ENCODE data around the gene BCAS3.

BCAS3 gene

DNA sequence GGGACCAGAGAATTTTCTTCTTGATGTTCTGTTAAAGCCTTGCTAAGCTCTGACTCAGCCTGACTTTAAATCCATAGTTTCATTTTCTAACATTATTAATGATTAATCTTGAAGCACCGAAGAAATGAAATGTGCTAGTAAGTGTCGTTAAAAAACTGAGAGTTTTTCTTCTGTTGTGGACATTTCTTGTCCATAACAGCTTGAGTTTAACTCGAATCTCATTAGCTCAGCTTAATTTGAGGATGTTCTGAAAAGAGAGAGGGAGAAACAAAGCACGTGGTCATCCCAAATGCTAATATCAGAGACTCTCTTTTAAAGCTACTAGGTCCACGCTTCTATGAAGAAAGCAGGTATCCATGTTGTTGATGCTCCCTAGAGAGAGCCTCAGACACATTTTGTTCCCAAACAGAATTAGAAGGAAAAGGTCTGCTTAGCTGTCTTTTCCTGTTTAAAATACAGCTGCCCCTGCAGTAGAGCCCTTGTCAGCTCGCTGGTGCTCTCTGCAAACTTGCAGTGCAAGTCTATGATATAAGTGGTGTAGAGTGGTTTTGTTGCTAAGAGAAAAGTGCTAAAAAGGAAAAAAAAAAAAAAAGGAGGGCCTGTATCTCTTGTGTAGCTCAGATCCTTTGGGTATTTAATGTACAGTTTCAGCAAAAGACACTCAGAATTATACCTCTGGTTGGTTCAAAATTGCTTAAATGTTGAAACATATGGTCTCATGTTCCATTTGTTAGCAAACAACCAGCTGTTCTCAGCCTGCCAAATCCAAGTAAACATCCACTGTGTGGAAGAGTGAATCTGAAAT is 530.9 kb downstream of the BCAS3 start:
- FAIRE-seq = peak; percentile 99

DNA sequence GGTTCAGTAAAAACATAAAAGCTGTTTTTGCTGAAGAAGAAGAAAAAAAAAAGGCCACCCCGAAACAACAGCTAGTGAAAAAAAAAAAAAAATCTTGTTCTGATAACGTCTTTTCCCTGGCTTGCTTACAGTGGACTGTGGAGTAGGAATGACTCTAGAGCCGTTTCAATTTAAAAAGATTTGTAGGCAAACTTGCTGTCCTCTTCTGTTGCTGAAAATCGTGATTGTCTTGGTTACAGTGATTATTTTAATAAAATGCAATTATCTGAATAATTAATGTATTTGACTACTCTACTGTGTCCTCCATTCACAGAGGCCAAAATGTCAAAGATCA is 531.4 kb downstream of the BCAS3 start:
- FAIRE-seq = no peak

- no peak for FAIRE-seq
Observed at GRCh38 chr17:61209525-61209924, 531.9 kb downstream of the BCAS3 start.

- no peak for FAIRE-seq
Observed at GRCh38 chr17:61211236-61211635, 533.6 kb downstream of the BCAS3 start.

GRCh38 chr17:61212655-61213054 is 535.0 kb downstream of the BCAS3 start:
- FAIRE-seq = no peak

GRCh38 chr17:61214753-61215152 is 537.1 kb downstream of the BCAS3 start:
- no peak for FAIRE-seq

DNA sequence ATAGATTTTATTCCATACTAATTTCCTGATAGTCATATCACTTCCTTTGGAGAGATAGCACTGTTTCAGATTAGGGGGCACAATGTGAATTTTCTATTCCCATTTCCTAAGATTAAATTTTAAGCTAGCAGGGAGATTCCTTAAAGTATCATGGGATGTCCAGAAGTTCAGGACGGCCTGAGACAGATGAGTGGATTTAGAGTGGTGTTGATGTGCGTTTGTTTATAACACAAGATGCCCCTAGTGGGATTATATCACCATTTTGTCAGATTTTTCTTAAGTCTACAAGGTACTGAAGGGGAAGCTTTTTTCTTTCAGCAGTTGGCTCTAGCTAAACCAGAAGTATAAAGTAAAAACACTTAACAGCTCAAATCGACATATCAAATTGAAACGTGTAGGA is 538.4 kb downstream of the BCAS3 start:
- no peak for FAIRE-seq

DNA sequence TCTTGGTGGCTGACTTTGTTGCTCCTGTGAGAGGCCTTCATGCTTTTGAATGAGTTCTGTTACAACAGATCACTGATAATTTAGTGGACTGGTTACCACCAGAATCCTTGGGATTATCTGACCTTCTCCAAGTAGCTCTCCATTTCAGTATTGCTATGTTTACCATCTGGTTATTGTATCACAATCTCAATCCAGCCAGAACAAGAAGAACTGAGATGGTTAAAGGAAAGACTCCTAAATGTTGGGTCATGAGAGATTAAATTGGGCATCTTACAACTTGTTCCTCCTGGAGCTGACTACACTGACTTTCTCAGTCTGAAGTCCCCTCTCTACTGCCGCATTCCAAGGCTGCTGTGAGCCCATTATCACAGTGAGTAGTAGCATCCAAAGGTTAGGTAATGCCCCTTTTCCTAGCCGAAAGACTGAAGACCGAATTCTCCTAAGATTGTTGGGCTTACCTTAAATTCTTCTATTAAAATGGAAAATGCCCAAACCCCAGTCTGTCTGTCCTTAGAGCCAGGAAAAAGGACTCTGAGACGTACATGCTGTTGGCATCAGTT is 540.3 kb downstream of the BCAS3 start:
- FAIRE-seq = no peak

DNA sequence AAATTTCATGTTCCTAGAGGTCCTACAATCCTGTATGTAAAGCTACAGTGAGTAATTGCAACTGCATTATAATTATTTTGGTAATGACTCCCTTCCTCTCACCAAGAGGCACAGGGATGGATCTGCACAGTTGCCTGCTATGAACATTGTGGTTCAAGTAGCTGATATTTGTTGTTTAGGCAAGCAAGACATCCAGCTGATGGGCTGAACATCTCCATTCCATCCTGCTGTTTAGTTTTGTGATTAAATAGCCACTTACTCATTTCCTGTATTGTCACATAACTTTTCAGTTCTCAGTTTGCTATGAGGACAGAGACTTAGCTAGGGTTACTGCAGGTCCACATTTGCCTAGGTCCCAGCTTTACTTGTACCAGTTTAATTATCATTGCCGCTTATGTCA is 540.8 kb downstream of the BCAS3 start:
- no peak for FAIRE-seq

DNA sequence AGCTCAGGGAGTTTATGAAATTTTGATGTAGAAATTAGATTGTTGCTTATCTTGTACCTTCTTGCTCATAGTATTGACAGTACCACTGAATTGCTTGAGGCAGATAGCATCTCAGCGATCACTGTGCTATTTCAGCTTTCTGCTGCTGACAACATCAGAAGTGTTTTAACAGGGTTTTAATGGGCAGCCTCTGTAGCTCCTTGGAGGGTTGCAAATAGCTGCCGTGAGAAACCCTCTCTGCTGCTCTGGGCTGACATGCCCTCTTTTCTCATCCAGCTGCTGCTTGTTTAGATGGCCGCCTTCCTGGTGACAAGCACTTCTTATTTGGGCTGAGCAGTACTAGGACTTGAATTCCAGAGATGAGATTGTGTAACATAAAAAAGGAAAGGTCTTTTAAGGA is 541.8 kb downstream of the BCAS3 start:
- FAIRE-seq = no peak

DNA sequence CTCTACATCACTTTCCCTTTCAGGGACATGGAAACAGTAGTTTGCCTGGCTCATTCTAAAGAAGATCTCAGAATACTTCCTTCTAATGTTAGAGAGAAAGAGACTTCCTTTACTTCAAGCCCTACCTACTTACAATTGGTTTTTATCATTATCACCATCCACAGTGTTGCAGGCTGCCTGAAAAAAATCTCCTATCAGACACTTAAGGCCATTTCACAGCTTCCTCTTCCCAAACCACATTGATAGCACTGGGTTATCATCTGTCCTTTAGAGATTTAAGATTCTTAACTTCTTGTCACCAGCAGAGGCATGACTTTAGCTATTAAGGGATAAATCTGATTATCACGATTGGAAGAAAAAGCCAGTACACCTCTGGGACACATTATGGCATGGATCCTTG is 543.5 kb downstream of the BCAS3 start:
- FAIRE-seq = no peak

- FAIRE-seq = no peak
Observed at GRCh38 chr17:61221597-61222471, 544.2 kb downstream of the BCAS3 start.

- FAIRE-seq = no peak
Observed at GRCh38 chr17:61223725-61224124, 546.1 kb downstream of the BCAS3 start.

- FAIRE-seq = no peak
Observed at GRCh38 chr17:61225178-61225882, 547.7 kb downstream of the BCAS3 start.

DNA sequence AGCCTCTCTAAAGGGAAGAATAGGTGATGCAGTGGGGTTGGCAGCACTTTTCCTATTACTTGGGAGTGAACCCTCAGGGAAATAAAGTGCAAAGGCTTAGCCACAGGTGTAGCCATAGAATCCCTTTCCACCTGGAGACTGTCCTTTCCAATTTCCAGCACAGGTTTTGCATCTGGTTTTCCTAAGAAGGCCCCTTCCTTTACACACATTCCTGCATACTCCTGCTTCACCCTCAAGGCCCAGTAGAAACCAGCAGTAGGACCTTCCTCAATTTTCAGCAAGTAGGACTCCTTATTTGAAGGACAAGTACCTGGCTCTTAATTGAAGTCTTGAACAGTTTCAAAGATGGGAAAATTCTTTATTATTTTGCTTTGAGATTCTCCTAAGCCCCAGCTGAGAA is 550.2 kb downstream of the BCAS3 start:
- no peak for FAIRE-seq

DNA sequence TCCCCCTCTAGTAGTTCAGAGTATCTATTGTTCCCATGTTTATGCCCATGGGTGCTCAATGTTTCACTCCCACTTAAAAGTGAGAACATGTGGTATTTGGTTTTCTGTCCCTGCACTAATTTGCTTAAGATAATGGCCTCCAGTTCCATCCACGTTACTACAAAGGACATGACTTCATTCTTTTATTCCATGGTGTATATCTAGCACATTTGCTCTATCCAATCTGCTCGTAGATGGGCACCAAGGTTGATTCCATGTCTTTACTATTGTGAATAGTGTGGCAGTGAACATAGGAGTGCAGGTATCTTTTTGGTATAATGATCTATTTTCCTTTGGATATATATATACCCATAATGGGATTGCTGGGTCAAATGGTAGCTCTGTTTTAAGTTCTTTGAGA is 552.8 kb downstream of the BCAS3 start:
- no peak for FAIRE-seq

DNA sequence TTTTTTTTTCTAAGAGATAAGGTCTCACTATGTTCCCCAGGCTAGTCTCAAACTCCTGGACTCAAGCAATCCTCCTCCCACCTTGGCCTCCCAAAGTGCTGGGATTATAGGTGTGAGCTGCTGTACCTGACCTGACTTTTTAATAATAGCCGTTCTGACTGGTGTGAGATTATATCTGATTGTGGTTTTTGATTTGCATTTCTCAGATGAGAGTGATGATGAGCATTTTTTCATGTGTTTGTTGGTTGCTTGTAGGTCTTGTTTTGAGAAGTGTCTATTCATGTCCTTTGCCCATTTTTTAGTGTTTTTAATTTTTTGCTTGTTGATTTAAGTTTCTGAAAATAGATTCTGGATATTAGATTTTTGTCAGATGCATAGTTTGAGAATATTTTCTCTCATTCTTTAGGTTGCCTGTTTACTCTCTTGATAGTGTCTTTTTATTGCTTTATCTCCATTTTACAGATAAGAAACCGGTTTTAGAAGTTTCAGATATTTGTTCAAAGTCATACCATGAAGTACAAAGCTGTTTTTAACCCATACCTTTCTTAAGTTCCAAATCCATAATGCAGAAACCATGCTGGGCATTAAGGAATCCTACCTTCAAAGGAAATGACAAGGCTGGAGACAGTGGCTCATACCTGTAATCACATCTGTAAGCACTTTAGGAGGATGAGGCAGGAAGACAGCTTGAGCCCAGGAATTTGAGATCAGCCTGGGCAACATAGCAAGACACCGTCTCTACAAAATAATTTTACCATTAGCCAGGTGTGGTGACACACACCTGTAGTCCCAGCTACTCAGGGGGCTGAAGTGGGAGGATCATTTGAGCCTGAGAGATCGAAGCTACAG is 553.5 kb downstream of the BCAS3 start:
- no peak for FAIRE-seq

- no peak for FAIRE-seq
Observed at GRCh38 chr17:61232871-61233270, 555.2 kb downstream of the BCAS3 start.

DNA sequence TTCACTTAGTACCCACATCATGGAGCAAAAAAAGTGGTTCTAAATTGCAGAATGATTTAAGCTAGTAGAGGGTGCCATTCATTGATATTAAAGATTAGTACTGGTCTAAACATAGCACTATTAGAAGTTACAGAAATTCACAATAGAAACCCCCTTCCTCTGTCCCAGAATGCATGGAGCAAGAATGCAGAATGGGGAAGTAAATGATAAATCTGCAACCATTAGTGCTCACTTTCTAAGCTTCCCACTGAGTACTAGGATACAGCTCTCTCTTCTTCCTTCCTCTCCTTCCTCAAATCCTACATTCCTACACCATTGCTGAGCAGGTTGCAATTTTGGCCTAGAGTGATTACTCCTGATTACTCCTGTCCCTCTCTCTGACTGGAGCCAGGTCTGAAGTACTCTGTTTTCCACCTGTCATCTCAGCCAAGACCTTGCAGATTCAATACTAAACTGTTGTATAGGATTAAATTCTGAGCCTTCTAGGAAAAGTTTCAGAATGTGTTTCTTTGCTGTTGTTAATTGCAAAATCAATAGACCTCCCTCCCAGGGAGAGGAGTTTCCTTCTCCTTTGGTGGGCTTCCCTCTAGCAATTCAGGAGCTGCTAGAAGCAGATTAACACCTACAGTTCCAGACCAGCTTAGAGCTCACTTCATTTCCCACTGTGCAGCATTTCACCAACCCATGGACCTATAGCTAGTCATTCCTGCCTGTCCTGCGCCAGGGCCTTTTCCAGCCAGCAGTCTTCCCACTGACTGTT is 556.5 kb downstream of the BCAS3 start:
- no peak for FAIRE-seq

GRCh38 chr17:61235001-61235826 is 557.6 kb downstream of the BCAS3 start:
- FAIRE-seq = no peak

GRCh38 chr17:61235827-61236197 is 558.2 kb downstream of the BCAS3 start:
- no peak for FAIRE-seq

All from islet of Langerhans (tissue), 1 donor.